Ureter (tissue), 1 donor: ENCODE results near the gene NPHS1. TPM values are rescaled to one million over a fixed set of nuclear protein-coding genes. Genes with fewer than 3 reads are reported as not detected.

Source experiments
- total RNA-seq: library from RNA; stranded (reverse); gene quantifications from one replicate; pipeline ENCODE4 v1.2.4, GENCODE V29; 2023
- donor health status: DM: yes; HTN: yes; CAD: no.

Gene NPHS1
- total RNA-seq, 1 donor from 2014 or later = not detected

Other genes with a start within 250 kb of the NPHS1 start
- 19.2 TPM for gene HAUS5, start 239.8 kb downstream of the NPHS1 start, total RNA-seq
- 66.6 TPM for gene RBM42, start 223.5 kb downstream of the NPHS1 start, total RNA-seq
- gene ETV2, start 210.8 kb downstream of the NPHS1 start, total RNA-seq = 1.1 TPM
- gene COX6B1, start 204.2 kb downstream of the NPHS1 start, total RNA-seq = 473 TPM
- gene UPK1A, start 186.0 kb downstream of the NPHS1 start, total RNA-seq = 631 TPM
- gene ZBTB32, start 147.9 kb downstream of the NPHS1 start, total RNA-seq = not detected
- 43.7 TPM for gene KMT2B, start 134.5 kb downstream of the NPHS1 start, total RNA-seq
- gene IGFLR1, start 110.1 kb downstream of the NPHS1 start, total RNA-seq = 14.7 TPM
- 32.9 TPM for gene U2AF1L4, start 107.1 kb downstream of the NPHS1 start, total RNA-seq
- 81.1 TPM for gene PSENEN, start 106.9 kb downstream of the NPHS1 start, total RNA-seq
- 7.2 TPM for gene LIN37, start 103.9 kb downstream of the NPHS1 start, total RNA-seq
- gene HSPB6, start 95.5 kb downstream of the NPHS1 start, total RNA-seq = 80.9 TPM
- 51.1 TPM for gene PROSER3, start 94.3 kb downstream of the NPHS1 start, total RNA-seq
- gene ARHGAP33, start 76.9 kb downstream of the NPHS1 start, total RNA-seq = 17.8 TPM
- gene PRODH2, start 39.7 kb downstream of the NPHS1 start, total RNA-seq = not detected
- not detected for gene KIRREL2, start 4.4 kb upstream of the NPHS1 start, total RNA-seq
- 6.2 TPM for gene APLP1, start 16.1 kb upstream of the NPHS1 start, total RNA-seq
- gene NFKBID, start 48.0 kb upstream of the NPHS1 start, total RNA-seq = 14.1 TPM
- gene HCST, start 50.0 kb upstream of the NPHS1 start, total RNA-seq = 6.8 TPM
- 18.7 TPM for gene TYROBP, start 55.8 kb upstream of the NPHS1 start, total RNA-seq
- 9.6 TPM for gene LRFN3, start 83.9 kb upstream of the NPHS1 start, total RNA-seq
- 13.8 TPM for gene SDHAF1, start 142.7 kb upstream of the NPHS1 start, total RNA-seq
- 4.1 TPM for gene SYNE4, start 156.3 kb upstream of the NPHS1 start, total RNA-seq
- gene ALKBH6, start 161.7 kb upstream of the NPHS1 start, total RNA-seq = 23.8 TPM
- 14.9 TPM for gene CLIP3, start 180.4 kb upstream of the NPHS1 start, total RNA-seq
- gene THAP8, start 201.8 kb upstream of the NPHS1 start, total RNA-seq = 3.8 TPM
- 1.6 TPM for gene WDR62, start 202.4 kb upstream of the NPHS1 start, total RNA-seq